Fibroblast of mammary gland (primary cell): Measurements from ENCODE around the gene BSPRY.

Experiments used
- DNase-seq: peaks from one replicate; pipeline ENCODE4 v3.0.0-alpha.2; 2010; ENCODE audit warnings: low read depth
- H3K4me3 ChIP-seq: 2 replicates; pipeline ENCODE4 v1.5.1; 2011; ENCODE audit warnings: low read depth, mild to moderate bottlenecking, low read length, moderate library complexity; ENCODE audit not compliant: control insufficient read depth
- CTCF ChIP-seq: conservative IDR thresholded peaks from 2 replicates; pipeline ENCODE4 v1.5.1; 2011; ENCODE audit warnings: low read depth, low read length, inconsistent platforms; ENCODE audit not compliant: control insufficient read depth, insufficient read depth

Gene BSPRY

GRCh38 chr9:113410207-113410864 is 61.0 kb downstream of the BSPRY start, which contains the start of the genes C9orf43 and POLE3:
Gene C9orf43 (plus strand): TSS chr9:113410747. CDS start chr9:113413494, 2,747 bp downstream.
Gene POLE3 (minus strand): TSS chr9:113410675. CDS start chr9:113410293, 382 bp downstream.
- peak within 1 kb of the TSS; percentile 96 for H3K4me3 ChIP-seq
- TF ChIP-seq CTCF: no peak
- peak; percentile 94 for DNase-seq

GRCh38 chr9:113416149-113416721 is 66.9 kb downstream of the BSPRY start:
- H3K4me3 ChIP-seq: no peak overlapping the region
- TF ChIP-seq CTCF: no peak
- no peak for DNase-seq

- no peak overlapping the region for H3K4me3 ChIP-seq
- DNase-seq: no peak
- no peak for TF ChIP-seq CTCF
Observed at GRCh38 chr9:113417370-113417769, 68.0 kb downstream of the BSPRY start.
